CD4-positive, alpha-beta T cell treated with Interleukin-6 at 100 ng/mL for 8 hours (primary cell): ENCODE results near the gene MUC21.
"Not testable (repeated sequence)": the region's sequence is repeated elsewhere in the genome, so short reads cannot be mapped to it uniquely, and the experiment has no call there.

ENCODE experiments used
- DNase-seq: peaks from one replicate; pipeline ENCODE4 v3.0.0-alpha.2; 2020; ENCODE audit warnings: mixed read lengths, low spot score

Gene MUC21

GRCh38 chr6:30969171-30969570 is 14.3 kb upstream of the MUC21 start:
- DNase-seq: not testable (repeated sequence)

GRCh38 chr6:30970946-30971345 is 12.6 kb upstream of the MUC21 start:
- DNase-seq: no peak

- no peak for DNase-seq
Measured at GRCh38 chr6:30972816-30973215, 10.7 kb upstream of the MUC21 start.

- DNase-seq: no peak
Measured at GRCh38 chr6:30974490-30975252, 8.8 kb upstream of the MUC21 start.

GRCh38 chr6:30979141-30979540 is 4.4 kb upstream of the MUC21 start:
- no peak for DNase-seq

GRCh38 chr6:30979690-30980089 is 3.8 kb upstream of the MUC21 start:
- DNase-seq: no peak

GRCh38 chr6:30981942-30982772 is 1.4 kb upstream of the MUC21 start:
- DNase-seq: no peak

GRCh38 chr6:30985490-30985889 is 2.0 kb downstream of the MUC21 start:
- no peak for DNase-seq

GRCh38 chr6:30987304-30987703 is 3.8 kb downstream of the MUC21 start:
- no peak for DNase-seq

- no peak for DNase-seq
Measured at GRCh38 chr6:30988209-30988825, 4.8 kb downstream of the MUC21 start.

GRCh38 chr6:30990422-30991086 is 7.0 kb downstream of the MUC21 start:
- DNase-seq: peak; percentile 25

GRCh38 chr6:30991891-30992290 is 8.4 kb downstream of the MUC21 start:
- no peak for DNase-seq

GRCh38 chr6:30997301-30997700 is 13.8 kb downstream of the MUC21 start:
- no peak for DNase-seq

GRCh38 chr6:30998785-30999184 is 15.3 kb downstream of the MUC21 start:
- no peak for DNase-seq

- DNase-seq: not testable (repeated sequence)
Measured at GRCh38 chr6:31000067-31000860, 16.7 kb downstream of the MUC21 start.

GRCh38 chr6:31001281-31001888 is 17.9 kb downstream of the MUC21 start:
- DNase-seq: no peak

GRCh38 chr6:31002471-31002870 is 19.0 kb downstream of the MUC21 start:
- DNase-seq: no peak

GRCh38 chr6:31004794-31005193 is 21.3 kb downstream of the MUC21 start:
- DNase-seq: no peak

GRCh38 chr6:31005249-31006020 is 21.9 kb downstream of the MUC21 start:
- DNase-seq: no peak

- DNase-seq: no peak
Measured at GRCh38 chr6:31007694-31008093, 24.2 kb downstream of the MUC21 start.
